B cell (primary cell): ENCODE measurements around the gene TKT. TPM values are rescaled to one million over a fixed set of nuclear protein-coding genes. Genes with fewer than 3 reads are reported as not detected.
"Not testable (repeated sequence)": the region's sequence is repeated elsewhere in the genome, so short reads cannot be mapped to it uniquely, and the experiment has no call there.

Experiments
- ATAC-seq: fragments of 200-7000 bp; cut with Tn5 transposase; one replicate; pipeline ENCODE4 v1.10.0; 2021; ENCODE audit warnings: low read depth, mild to moderate bottlenecking, moderate number of reproducible peaks, moderate library complexity
- CTCF ChIA-PET: fragments of 350-600 bp; sonication (Branson Sonifier 250); formaldehyde crosslinking; loops from one replicate; lab custom pipeline; 2021; ENCODE audit warnings: antibody characterized with exemption, inconsistent platforms; lab: Charles Lee
- POLR2A ChIA-PET: fragments of 350-600 bp; sonication (Branson Sonifier 250); formaldehyde crosslinking; loops from one replicate; lab custom pipeline; 2021; ENCODE audit warnings: antibody characterized with exemption; lab: Charles Lee
- DNase-seq: peaks from one replicate; pipeline ENCODE4 v3.0.0; 2013
- H2AFZ ChIP-seq: 2 replicates; pipeline ENCODE4 v1.6.1; 2012; ENCODE audit warnings: mild to moderate bottlenecking, low read depth, low read length; ENCODE audit not compliant: insufficient read depth, poor library complexity, severe bottlenecking
- H3K27ac ChIP-seq, 2 donors: 1 replicate in 1 of 2; 2 replicates in 1 of 2; pipeline ENCODE4 v1.5.1; 2012 to 2013; ENCODE audit warnings: low read length in 2 of 2, mild to moderate bottlenecking in 2 of 2, moderate library complexity in 1 of 2
- H3K27me3 ChIP-seq, 4 experiments: fragments of 200-600 bp in 1 of 4; sonication (generic) in 1 of 4; replicated peaks in 1 of 4; 1 replicate in 2 of 4; 2 replicates in 2 of 4; pipeline versions ENCODE4 v1.6.1 to v1.7.0; 2013 to 2016; ENCODE audit warnings: low read length in 3 of 4, mild to moderate bottlenecking in 2 of 4, mixed read lengths in 1 of 4, moderate library complexity in 1 of 4; ENCODE audit not compliant: insufficient read depth in 4 of 4, control insufficient read depth in 3 of 4; ENCODE audit errors: control extremely low read depth in 1 of 4
- H3K36me3 ChIP-seq, 2 experiments: replicated peaks in 1 of 2; 1 replicate in 1 of 2; 2 replicates in 1 of 2; pipeline versions ENCODE4 v1.6.1 to v1.7.1; 2013; ENCODE audit warnings: low read length in 1 of 2; ENCODE audit not compliant: insufficient read depth in 2 of 2, control insufficient read depth in 1 of 2; ENCODE audit errors: control extremely low read depth in 1 of 2, extremely low read depth in 1 of 2
- H3K4me1 ChIP-seq, 2 donors: fragments of 200-600 bp in 1 of 2; sonication (generic) in 1 of 2; 1 replicate in 1 of 2; 2 replicates in 1 of 2; pipeline versions ENCODE4 v1.5.1 to v1.6.1; 2013 to 2017; ENCODE audit warnings: low read length in 2 of 2; ENCODE audit not compliant: control insufficient read depth in 2 of 2, insufficient read depth in 2 of 2
- H3K4me2 ChIP-seq: replicated peaks from 2 replicates; pipeline ENCODE3; 2012; ENCODE audit warnings: mild to moderate bottlenecking, low read depth, low read length; ENCODE audit not compliant: poor library complexity, severe bottlenecking
- H3K4me3 ChIP-seq, 5 experiments: fragments of 200-600 bp in 1 of 5; sonication (generic) in 1 of 5; 1 replicate in 3 of 5; 2 replicates in 2 of 5; pipeline versions ENCODE4 v1.5.1 to v1.7.0; 2011 to 2016; ENCODE audit warnings: low read length in 4 of 5, mild to moderate bottlenecking in 4 of 5, low read depth in 2 of 5, control low read depth in 1 of 5, moderate library complexity in 1 of 5; ENCODE audit not compliant: insufficient read depth in 1 of 5; ENCODE audit errors: control extremely low read depth in 1 of 5, extremely low read depth in 1 of 5
- H3K79me2 ChIP-seq: fragments of 200-600 bp; sonication (generic); one replicate; pipeline ENCODE4 v1.6.0; 2016; ENCODE audit warnings: low read length; ENCODE audit not compliant: control insufficient read depth, insufficient read depth
- H3K9ac ChIP-seq: fragments of 200-600 bp; sonication (generic); 2 replicates; pipeline ENCODE4 v1.6.1; 2017; ENCODE audit warnings: mild to moderate bottlenecking, low read length, moderate library complexity
- H3K9me3 ChIP-seq, 3 donors: one replicate each; pipeline versions ENCODE4 v1.6.1 to v1.7.1; 2013; ENCODE audit warnings: low read length in 2 of 3; ENCODE audit not compliant: control insufficient read depth in 2 of 3, insufficient read depth in 1 of 3; ENCODE audit errors: control extremely low read depth in 1 of 3
- H4K20me1 ChIP-seq: 2 replicates; pipeline ENCODE4 v1.6.0; 2012; ENCODE audit warnings: mild to moderate bottlenecking, low read length; ENCODE audit not compliant: insufficient read depth, control insufficient read depth, poor library complexity, severe bottlenecking
- H3K27ac Mint-ChIP-seq: one replicate; pipeline ENCODE4 v1.8.0; 2021; ENCODE audit warnings: mixed read lengths
- H3K27me3 Mint-ChIP-seq: one replicate; pipeline ENCODE4 v1.8.0; 2021; ENCODE audit warnings: mixed read lengths
- H3K4me1 Mint-ChIP-seq: one replicate; pipeline ENCODE4 v1.8.0; 2021; ENCODE audit warnings: mixed read lengths
- H3K4me3 Mint-ChIP-seq: one replicate; pipeline ENCODE4 v1.8.0; 2021; ENCODE audit warnings: mixed read lengths
- H3K9me3 Mint-ChIP-seq: one replicate; pipeline ENCODE4 v1.8.0; 2022; ENCODE audit warnings: mixed read lengths; ENCODE audit not compliant: insufficient read depth
- CTCF ChIP-seq: fragments of 200-600 bp; IDR thresholded peaks from one replicate; pipeline ENCODE4 v1.8.0; 2022; ENCODE audit warnings: antibody characterized with exemption, mild to moderate bottlenecking
- EZH2 ChIP-seq: IDR thresholded peaks from 2 replicates; pipeline ENCODE4 v1.6.1; 2012; ENCODE audit warnings: borderline replicate concordance, low read depth, mild to moderate bottlenecking, moderate library complexity, low read length; ENCODE audit not compliant: insufficient read depth, poor library complexity, severe bottlenecking
- WGBS: methylation state at CpG from one replicate; pipeline ENCODE4 v1.1.5; 2013; ENCODE audit warnings: missing lambda C conversion rate; ENCODE audit not compliant: insufficient coverage; 5-methylcytosine and 5-hydroxymethylcytosine counted together
- intact Hi-C: fragments of 100-400 bp; cut with micrococcal nuclease; formaldehyde crosslinking; loops from one replicate; pipeline ENCODE4 v1.10.0; 2022
- polyA plus RNA-seq: library from polyadenylated mRNA; depleted of rRNA; stranded (reverse); fragments of >200 nt; gene quantifications from 2 replicates; pipeline ENCODE4 v1.2.3, GENCODE V29; 2012
- total RNA-seq, 2 donors: library from RNA; stranded (reverse); fragments of 120-200 nt in 1 of 2; gene quantifications; 1 replicate in 1 of 2; 2 replicates in 1 of 2; pipeline versions ENCODE4 v1.2.3 to v1.2.4, GENCODE V29; 2013 to 2022

TKT gene
- total and polyA plus RNA-seq, 2 donors (not counting 1 experiment from before 2014, with no cell fraction given), result 69.5 to 81.0 TPM

GRCh38 chr3:53269193-53269592 lies 13.4 kb upstream of the TKT start:
- H3K4me3 ChIP-seq, H3K36me3 ChIP-seq, H3K4me3 Mint-ChIP-seq, H3K27ac Mint-ChIP-seq, CTCF ChIA-PET, H3K27me3 Mint-ChIP-seq, H3K27me3 ChIP-seq, H4K20me1 ChIP-seq, H3K9ac ChIP-seq, H2AFZ ChIP-seq, intact Hi-C loops, H3K4me1 ChIP-seq, H3K4me2 ChIP-seq, POLR2A ChIA-PET, H3K79me2 ChIP-seq, H3K27ac ChIP-seq, DNase-seq, H3K9me3 ChIP-seq, H3K4me1 Mint-ChIP-seq, H3K9me3 Mint-ChIP-seq, ATAC-seq: not testable (repeated sequence)
- WGBS, result 95% methylated on average over 9 of the region's 11 CpGs

GRCh38 chr3:53267766-53268165 lies 11.9 kb upstream of the TKT start:
- ATAC-seq, result no peak
- no peak overlapping the region for H3K4me3 ChIP-seq
- peaks cover 0 to 4% of the 10 kb centered on the region in 2 donors for H3K4me1 ChIP-seq
- Mint-ChIP-seq H3K9me3 (no peaks in the 10 kb centered on the region), H3K27me3 (no peaks in the 10 kb centered on the region), H3K27ac (no peak overlapping the region), H3K4me3 (no peak overlapping the region), H3K4me1 (peaks cover 1% of the 10 kb centered on the region)
- ChIA-PET CTCF (no interaction called here), POLR2A (interaction anchor here (0.7 kb wide), 2 partner anchors 32 to 69 kb away, joined by 5 to 12 read pairs; no protein-coding TSS in a partner anchor)
- H2AFZ ChIP-seq, result no peak overlapping the region
- no peaks in the 10 kb centered on the region for H3K27me3 ChIP-seq
- no peaks in the 10 kb centered on the region for H3K9me3 ChIP-seq
- no peak overlapping the region for H3K9ac ChIP-seq
- no peaks in the 10 kb centered on the region for H3K36me3 ChIP-seq
- intact Hi-C loops, result no loop called here
- no peak for DNase-seq
- no peak overlapping the region for H3K4me2 ChIP-seq
- H4K20me1 ChIP-seq, result no peaks in the 10 kb centered on the region
- TF ChIP-seq EZH2 (no peak), CTCF (no peak)
- H3K79me2 ChIP-seq, result no peaks in the 10 kb centered on the region
- no peak overlapping the region for H3K27ac ChIP-seq
